HG03103 (cell line): ENCODE data around the gene THAP9.
A peak's percentile ranks its signal among the peaks of the same experiment; 100 is the strongest.
"Not testable (repeated sequence)": the region's sequence is repeated elsewhere in the genome, so short reads cannot be mapped to it uniquely, and the experiment has no call there.

Source experiments
- ATAC-seq: cut with Tn5 transposase; IDR thresholded peaks from one replicate; pipeline ENCODE4 v1.9.1; 2021; ENCODE audit warnings: low read depth; ENCODE audit not compliant: unreplicated experiment

The THAP9 gene

GRCh38 chr4:82900411-82901182, at the start of gene THAP9:
Gene THAP9, plus strand, starts transcription at chr4:82900735. Its CDS starts 68 bp downstream, at chr4:82900803.
- ATAC-seq: peak; percentile 84

- no peak for ATAC-seq
Measured at GRCh38 chr4:82851318-82851717, 49.2 kb upstream of the THAP9 start.

GRCh38 chr4:82851885-82852750, 48.4 kb upstream of the THAP9 start:
- no peak for ATAC-seq

GRCh38 chr4:82852751-82853285, 47.7 kb upstream of the THAP9 start:
- ATAC-seq: no peak

GRCh38 chr4:82860487-82860886, 40.0 kb upstream of the THAP9 start:
- ATAC-seq: not testable (repeated sequence)

GRCh38 chr4:82861529-82861928, 39.0 kb upstream of the THAP9 start:
- no peak for ATAC-seq

GRCh38 chr4:82864336-82864979, 36.1 kb upstream of the THAP9 start:
- ATAC-seq: no peak

GRCh38 chr4:82865592-82865991, 34.9 kb upstream of the THAP9 start:
- no peak for ATAC-seq

- not testable (repeated sequence) for ATAC-seq
Measured at GRCh38 chr4:82866033-82866432, 34.5 kb upstream of the THAP9 start.

- no peak for ATAC-seq
Measured at GRCh38 chr4:82866706-82867385, 33.7 kb upstream of the THAP9 start.

GRCh38 chr4:82868572-82868971, 32.0 kb upstream of the THAP9 start:
- ATAC-seq: no peak

GRCh38 chr4:82885410-82885809, 15.1 kb upstream of the THAP9 start:
- ATAC-seq: no peak

- no peak for ATAC-seq
Measured at GRCh38 chr4:82886147-82886942, 14.2 kb upstream of the THAP9 start.

GRCh38 chr4:82889287-82889686, 11.2 kb upstream of the THAP9 start:
- ATAC-seq: no peak

- ATAC-seq: no peak
Measured at GRCh38 chr4:82890528-82890900, 10.0 kb upstream of the THAP9 start.

- ATAC-seq: peak; percentile 90
Measured at GRCh38 chr4:82890901-82891706, 9.4 kb upstream of the THAP9 start, which contains the start of gene SEC31A. Gene SEC31A, minus strand, starts transcription at chr4:82891153. Its CDS starts 9,217 bp downstream, at chr4:82881936.

GRCh38 chr4:82891707-82892466, 8.6 kb upstream of the THAP9 start:
- ATAC-seq: no peak

GRCh38 chr4:82892467-82892802, 8.1 kb upstream of the THAP9 start:
- ATAC-seq: no peak
